Raji (cell line): ENCODE data around the gene COCH.

Source experiments
- POLR2A ChIP-seq: IDR thresholded peaks from 2 replicates; pipeline ENCODE4 v1.6.1; 2011; ENCODE audit warnings: low read depth, low read length, control low read depth; ENCODE audit not compliant: insufficient read depth

Gene COCH

GRCh38 chr14:30894923-30895515 is 20.7 kb downstream of the COCH start:
- no peak for TF ChIP-seq POLR2A

GRCh38 chr14:30896435-30896834 is 22.1 kb downstream of the COCH start:
- no peak for TF ChIP-seq POLR2A

- no peak for TF ChIP-seq POLR2A
These were observed 29.1 kb downstream of the COCH start for GRCh38 chr14:30903285-30904124.

- TF ChIP-seq POLR2A = no peak
These were observed 32.6 kb downstream of the COCH start for GRCh38 chr14:30906752-30907658.

- TF ChIP-seq POLR2A = no peak
These were observed 33.3 kb downstream of the COCH start for GRCh38 chr14:30907659-30908057.

- no peak for TF ChIP-seq POLR2A
These were observed 34.5 kb downstream of the COCH start for GRCh38 chr14:30908826-30909225.

GRCh38 chr14:30914812-30915211 is 40.5 kb downstream of the COCH start:
- TF ChIP-seq POLR2A = no peak

- no peak for TF ChIP-seq POLR2A
These were observed 41.2 kb downstream of the COCH start for GRCh38 chr14:30915596-30915995.

- no peak for TF ChIP-seq POLR2A
These were observed 46.9 kb downstream of the COCH start for GRCh38 chr14:30921305-30921704.

- TF ChIP-seq POLR2A = no peak
These were observed 47.4 kb downstream of the COCH start for GRCh38 chr14:30921788-30922187.

- TF ChIP-seq POLR2A = no peak
These were observed 50.9 kb downstream of the COCH start for GRCh38 chr14:30925254-30925653.

- no peak for TF ChIP-seq POLR2A
These were observed 54.1 kb downstream of the COCH start for GRCh38 chr14:30928462-30928861.

GRCh38 chr14:30935445-30935844 is 61.1 kb downstream of the COCH start:
- no peak for TF ChIP-seq POLR2A

- no peak for TF ChIP-seq POLR2A
These were observed 64.3 kb downstream of the COCH start for GRCh38 chr14:30938617-30939016.
